Measurements from ENCODE around the gene GAS1. TPM values are rescaled to one million over a fixed set of nuclear protein-coding genes. Genes with fewer than 3 reads are reported as not detected.

Gene GAS1, protein sequence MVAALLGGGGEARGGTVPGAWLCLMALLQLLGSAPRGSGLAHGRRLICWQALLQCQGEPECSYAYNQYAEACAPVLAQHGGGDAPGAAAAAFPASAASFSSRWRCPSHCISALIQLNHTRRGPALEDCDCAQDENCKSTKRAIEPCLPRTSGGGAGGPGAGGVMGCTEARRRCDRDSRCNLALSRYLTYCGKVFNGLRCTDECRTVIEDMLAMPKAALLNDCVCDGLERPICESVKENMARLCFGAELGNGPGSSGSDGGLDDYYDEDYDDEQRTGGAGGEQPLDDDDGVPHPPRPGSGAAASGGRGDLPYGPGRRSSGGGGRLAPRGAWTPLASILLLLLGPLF
- not detected in 2 replicates for total RNA-seq

DNA sequence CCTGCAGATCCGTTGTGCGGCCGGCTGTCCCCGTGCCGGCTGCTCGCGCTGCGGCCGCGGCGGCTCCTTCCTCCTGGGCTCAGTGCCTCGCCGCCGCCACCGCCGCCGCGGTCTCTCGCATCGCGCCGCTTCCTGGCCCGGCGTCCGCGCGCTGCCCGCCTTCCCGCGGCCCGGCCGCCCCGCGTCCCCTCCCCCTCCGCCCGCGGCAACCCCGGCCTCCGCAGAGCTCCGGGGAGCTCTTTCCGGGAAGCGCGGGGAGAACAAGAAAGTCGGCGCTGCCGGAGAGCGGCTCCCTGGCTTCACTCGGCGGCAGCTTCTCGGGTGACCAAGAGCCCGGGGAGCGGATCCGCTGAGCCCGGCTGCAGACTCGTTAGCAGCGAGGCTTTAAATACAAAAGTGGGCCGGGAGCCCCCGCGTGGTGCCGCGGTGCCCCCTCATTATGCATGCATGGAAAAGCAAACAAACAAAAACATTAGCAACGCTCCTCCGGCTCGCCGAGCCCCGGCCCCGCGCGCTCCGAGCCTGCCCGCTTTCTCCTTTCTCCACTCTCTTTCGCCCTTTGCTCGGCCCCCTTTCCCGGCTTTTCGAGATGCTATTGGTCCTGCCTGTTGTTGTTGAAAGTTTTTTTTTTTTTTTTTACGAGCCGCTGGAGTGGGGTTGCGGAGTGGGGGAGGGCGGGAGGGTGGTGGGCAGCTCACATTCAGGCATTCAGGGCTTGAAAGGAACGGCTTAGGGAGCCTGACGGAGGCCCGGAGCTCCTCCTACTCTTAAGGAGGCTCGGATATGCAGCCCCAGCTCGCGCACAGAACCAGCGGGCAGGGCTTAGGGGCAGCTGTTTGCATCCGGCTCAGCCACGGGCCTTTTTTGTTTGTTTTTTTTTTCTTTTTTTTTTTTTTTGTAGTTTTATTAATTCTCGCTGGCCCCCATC is at the start of gene GAS1:
TSS of gene GAS1 (minus strand) at position 361 of the 928 bp plus-strand sequence. CDS start 727 bp downstream, outside the sequence.
- peak; percentile 29 for DNase-seq
- Mint-ChIP-seq H3K36me3 (ENCODE audit: low read depth) (no peaks in the 10 kb centered on the region), H3K9me3 (peaks cover 2% of the 10 kb centered on the region), H3K4me1 (peaks cover 19% of the 10 kb centered on the region), H3K4me3 (peak within 1 kb of the TSS; percentile 82), H3K27ac (no peak within 1 kb of the TSS), H3K27me3 (peaks cover 25% of the 10 kb centered on the region)
- intact Hi-C loops (cut with micrococcal nuclease) = loop anchor here (2.0 to 5.0 kb wide), 4 partner anchors 593 to 1440 kb away; partner anchors contain the start of genes NAA35, SPIN1 and TUT7
- TF ChIP-seq, protein P1, sequence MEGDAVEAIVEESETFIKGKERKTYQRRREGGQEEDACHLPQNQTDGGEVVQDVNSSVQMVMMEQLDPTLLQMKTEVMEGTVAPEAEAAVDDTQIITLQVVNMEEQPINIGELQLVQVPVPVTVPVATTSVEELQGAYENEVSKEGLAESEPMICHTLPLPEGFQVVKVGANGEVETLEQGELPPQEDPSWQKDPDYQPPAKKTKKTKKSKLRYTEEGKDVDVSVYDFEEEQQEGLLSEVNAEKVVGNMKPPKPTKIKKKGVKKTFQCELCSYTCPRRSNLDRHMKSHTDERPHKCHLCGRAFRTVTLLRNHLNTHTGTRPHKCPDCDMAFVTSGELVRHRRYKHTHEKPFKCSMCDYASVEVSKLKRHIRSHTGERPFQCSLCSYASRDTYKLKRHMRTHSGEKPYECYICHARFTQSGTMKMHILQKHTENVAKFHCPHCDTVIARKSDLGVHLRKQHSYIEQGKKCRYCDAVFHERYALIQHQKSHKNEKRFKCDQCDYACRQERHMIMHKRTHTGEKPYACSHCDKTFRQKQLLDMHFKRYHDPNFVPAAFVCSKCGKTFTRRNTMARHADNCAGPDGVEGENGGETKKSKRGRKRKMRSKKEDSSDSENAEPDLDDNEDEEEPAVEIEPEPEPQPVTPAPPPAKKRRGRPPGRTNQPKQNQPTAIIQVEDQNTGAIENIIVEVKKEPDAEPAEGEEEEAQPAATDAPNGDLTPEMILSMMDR (IDR thresholded peaks at IDR 0.05) = no peak
- ChIA-PET CTCF (no interaction called here), POLR2A (no interaction called here)
- peak; percentile 77 for ATAC-seq (ENCODE audit: low read depth)

DNA sequence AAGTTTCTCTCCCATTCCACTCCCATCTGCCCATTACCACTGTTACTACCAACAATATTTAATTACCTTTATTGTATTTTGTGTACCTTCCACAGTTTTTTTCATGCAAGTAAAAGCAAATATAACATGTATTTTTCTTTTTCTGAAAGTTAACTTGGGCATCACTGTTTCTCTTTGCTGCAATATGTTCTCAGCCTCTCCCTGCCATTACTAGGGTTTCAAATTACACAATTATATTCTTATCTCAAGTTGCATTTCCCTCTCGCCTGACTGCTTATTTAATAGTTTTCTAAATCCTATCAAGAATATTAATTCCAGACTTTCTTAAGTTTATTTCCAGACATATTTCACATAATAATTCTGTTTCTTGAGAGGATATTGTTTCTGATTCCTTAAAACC is 46.9 kb upstream of the GAS1 start:
- POLR2A ChIA-PET = no interaction called here
- no peak overlapping the region for H3K27ac Mint-ChIP-seq
- H3K36me3 Mint-ChIP-seq (ENCODE audit: low read depth) = no peaks in the 10 kb centered on the region
- TF ChIP-seq, protein P1 (IDR thresholded peaks at IDR 0.05) = no peak
- H3K9me3 Mint-ChIP-seq = no peaks in the 10 kb centered on the region
- DNase-seq = no peak
- no peak for ATAC-seq (ENCODE audit: low read depth)
- CTCF ChIA-PET = no interaction called here
- H3K4me1 Mint-ChIP-seq = no peaks in the 10 kb centered on the region
- H3K4me3 Mint-ChIP-seq = no peak overlapping the region
- intact Hi-C loops (cut with micrococcal nuclease) = loop anchor here (10.0 kb wide), 1 partner anchor 59 kb away; no protein-coding TSS in a partner anchor
- H3K27me3 Mint-ChIP-seq = no peaks in the 10 kb centered on the region

DNA sequence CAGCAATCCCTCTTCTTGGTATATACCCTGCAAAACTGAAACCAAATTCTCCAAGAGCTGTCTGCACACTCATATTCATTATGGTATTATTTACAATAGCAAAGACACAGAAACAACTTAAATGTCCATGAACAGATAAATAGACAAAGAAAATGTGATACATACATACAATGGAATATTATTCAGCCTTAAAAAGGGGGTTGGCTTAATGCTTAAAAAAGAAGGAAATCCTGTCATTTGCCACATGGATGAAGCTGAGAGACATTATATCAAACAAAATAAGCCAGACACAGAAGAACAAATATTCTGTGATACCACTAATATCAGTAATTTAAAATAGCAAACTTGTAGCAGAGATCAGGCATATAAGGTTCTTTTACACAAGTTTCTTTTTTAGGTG is 46.5 kb upstream of the GAS1 start:
- intact Hi-C loops (cut with micrococcal nuclease) = loop anchor here (10.0 kb wide), 1 partner anchor 59 kb away; no protein-coding TSS in a partner anchor
- CTCF ChIA-PET = no interaction called here
- H3K4me1 Mint-ChIP-seq = no peaks in the 10 kb centered on the region
- TF ChIP-seq, protein P1 (IDR thresholded peaks at IDR 0.05) = no peak
- ATAC-seq (ENCODE audit: low read depth) (no peak), DNase-seq (no peak)
- no peak overlapping the region for H3K27ac Mint-ChIP-seq
- no peaks in the 10 kb centered on the region for H3K27me3 Mint-ChIP-seq
- no peak overlapping the region for H3K4me3 Mint-ChIP-seq
- H3K9me3 Mint-ChIP-seq = no peaks in the 10 kb centered on the region
- POLR2A ChIA-PET = no interaction called here
- H3K36me3 Mint-ChIP-seq (ENCODE audit: low read depth) = no peaks in the 10 kb centered on the region

DNA sequence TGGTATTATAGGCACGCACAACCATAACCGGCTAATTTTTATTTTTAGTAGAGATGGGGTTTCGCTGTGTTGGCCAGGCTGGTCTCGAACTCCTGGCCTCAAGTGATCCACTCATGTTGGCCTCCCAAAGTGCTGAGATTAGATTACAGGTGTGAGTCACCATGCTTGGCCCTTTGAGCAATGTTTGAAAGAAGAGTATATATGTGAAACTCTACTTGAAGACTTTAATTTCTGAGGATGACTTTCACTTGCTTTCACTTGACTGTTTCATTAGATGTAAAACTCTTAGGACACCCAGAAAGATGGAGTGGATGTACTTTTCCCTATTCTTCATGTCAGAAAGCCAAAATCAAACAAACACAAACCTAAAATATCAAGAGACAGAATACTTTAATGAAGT is 43.8 kb upstream of the GAS1 start:
- H3K27ac Mint-ChIP-seq = no peak overlapping the region
- ChIA-PET POLR2A (no interaction called here), CTCF (no interaction called here)
- DNase-seq (no peak), ATAC-seq (ENCODE audit: low read depth) (no peak)
- TF ChIP-seq, protein P1 (IDR thresholded peaks at IDR 0.05) = no peak
- no peaks in the 10 kb centered on the region for H3K4me1 Mint-ChIP-seq
- intact Hi-C loops (cut with micrococcal nuclease) = loop anchor here (10.0 kb wide), 1 partner anchor 56 kb away; no protein-coding TSS in a partner anchor
- H3K9me3 Mint-ChIP-seq = peaks cover 4% of the 10 kb centered on the region
- no peak overlapping the region for H3K4me3 Mint-ChIP-seq
- peaks cover 2% of the 10 kb centered on the region for H3K27me3 Mint-ChIP-seq
- no peaks in the 10 kb centered on the region for H3K36me3 Mint-ChIP-seq (ENCODE audit: low read depth)

DNA sequence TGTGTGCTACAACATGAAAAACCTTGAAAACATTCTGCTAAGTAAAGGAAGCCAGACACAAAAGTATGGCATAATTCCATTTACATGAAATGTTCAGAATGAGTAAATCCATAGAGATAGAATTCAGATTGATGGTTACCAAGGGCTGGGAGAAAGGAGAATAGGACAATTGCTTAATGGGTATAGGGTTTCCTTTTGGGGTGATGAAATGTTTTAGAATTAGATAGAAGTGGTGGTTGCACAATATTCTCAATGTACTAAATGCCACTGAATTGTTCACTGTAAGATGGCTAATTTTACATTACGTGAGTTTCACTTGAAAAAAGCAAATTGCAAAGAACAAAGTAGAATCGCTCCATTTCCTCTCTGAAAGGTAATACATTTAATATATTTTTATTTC is 43.0 kb upstream of the GAS1 start:
- Mint-ChIP-seq H3K4me3 (no peak overlapping the region), H3K4me1 (no peaks in the 10 kb centered on the region), H3K27ac (no peak overlapping the region), H3K9me3 (peaks cover 5% of the 10 kb centered on the region), H3K36me3 (ENCODE audit: low read depth) (no peaks in the 10 kb centered on the region), H3K27me3 (peaks cover 2% of the 10 kb centered on the region)
- POLR2A ChIA-PET = no interaction called here
- CTCF ChIA-PET = no interaction called here
- DNase-seq (no peak), ATAC-seq (ENCODE audit: low read depth) (no peak)
- intact Hi-C loops (cut with micrococcal nuclease) = loop anchor here (10.0 kb wide), 1 partner anchor 55 kb away; no protein-coding TSS in a partner anchor
- TF ChIP-seq, protein P1 (IDR thresholded peaks at IDR 0.05) = no peak

Data from activated B cell treated with CpG ODN at 0.5 μM for 24 hours (primary cell).